Neural cell (in vitro differentiated cells): Measurements from ENCODE around the gene WDR33.

Experiments
- CTCF ChIP-seq: fragments of 450-650 bp; IDR thresholded peaks from 2 replicates; pipeline ENCODE4 v1.5.1; 2014; ENCODE audit warnings: antibody characterized with exemption, mild to moderate bottlenecking, moderate library complexity; ENCODE audit not compliant: poor library complexity, severe bottlenecking
- EP300 ChIP-seq: fragments of 450-650 bp; conservative IDR thresholded peaks from 2 replicates; pipeline ENCODE4 v1.6.1; 2014; ENCODE audit warnings: antibody characterized with exemption, mild to moderate bottlenecking, moderate library complexity; ENCODE audit not compliant: poor library complexity, severe bottlenecking
- EZH2 ChIP-seq: fragments of 200-600, 300-800 bp; shearing (Covaris generic), sonication (generic); IDR thresholded peaks from 2 replicates; pipeline ENCODE4 v1.6.1; 2014; ENCODE audit warnings: antibody characterized with exemption, low read length, borderline replicate concordance, mild to moderate bottlenecking; ENCODE audit not compliant: insufficient read depth, poor library complexity, severe bottlenecking
- MXI1 ChIP-seq: fragments of 450-650 bp; conservative IDR thresholded peaks from 2 replicates; pipeline ENCODE4 v1.6.1; 2014; ENCODE audit warnings: antibody characterized with exemption, mild to moderate bottlenecking; ENCODE audit not compliant: poor library complexity, severe bottlenecking
- POLR2AphosphoS5 ChIP-seq: IDR thresholded peaks from 2 replicates; pipeline ENCODE4 v1.6.1; 2012
- RAD21 ChIP-seq: fragments of 450-650 bp; conservative IDR thresholded peaks from 2 replicates; pipeline ENCODE4 v1.6.1; 2014; ENCODE audit warnings: antibody characterized with exemption, mild to moderate bottlenecking, moderate library complexity
- TAF1 ChIP-seq: IDR thresholded peaks from 2 replicates; pipeline ENCODE4 v1.6.1; 2012; ENCODE audit warnings: low read depth

GRCh38 chr2:127778447-127778846, 32.5 kb downstream of the WDR33 start:
- TF ChIP-seq CTCF (no peak), MXI1 (no peak), RAD21 (no peak), EZH2 (no peak), POLR2AphosphoS5 (no peak), EP300 (no peak), TAF1 (no peak)
